BLaER1 (cell line): ENCODE results near the gene KLF4.

Experiments used
- H3K27ac ChIP-seq: shearing (Covaris generic); formaldehyde crosslinking; 2 replicates; pipeline ENCODE4 v1.8.1; 2022
- H3K27me3 ChIP-seq: shearing (Covaris generic); formaldehyde crosslinking; 2 replicates; pipeline ENCODE4 v1.8.1; 2022
- H3K36me3 ChIP-seq: shearing (Covaris generic); formaldehyde crosslinking; 2 replicates; pipeline ENCODE4 v1.8.1; 2022
- H3K4me1 ChIP-seq: shearing (Covaris generic); formaldehyde crosslinking; 2 replicates; pipeline ENCODE4 v1.8.1; 2022
- H3K4me2 ChIP-seq: shearing (Covaris generic); formaldehyde crosslinking; 2 replicates; pipeline ENCODE4 v1.8.1; 2022
- H3K4me3 ChIP-seq: shearing (Covaris generic); formaldehyde crosslinking; 2 replicates; pipeline ENCODE4 v1.8.1; 2022
- H3K9ac ChIP-seq: shearing (Covaris generic); formaldehyde crosslinking; 2 replicates; pipeline ENCODE4 v1.8.1; 2022
- H3K9me3 ChIP-seq: shearing (Covaris generic); formaldehyde crosslinking; 2 replicates; pipeline ENCODE4 v1.8.1; 2022
- H4K20me1 ChIP-seq: shearing (Covaris generic); formaldehyde crosslinking; 2 replicates; pipeline ENCODE4 v1.8.1; 2022
- Cebpa-rat ChIP-seq: shearing (Covaris generic); IDR thresholded peaks from 2 replicates; pipeline ENCODE4 v1.8.1; 2022

Gene KLF4

GRCh38 chr9:107489687-107490605, at the start of gene KLF4:
Gene KLF4, minus strand, starts transcription at chr9:107489769. Its CDS starts 597 bp downstream, at chr9:107489172.
- Histone ChIP-seq H3K9me3 (peaks cover 8% of the 10 kb centered on the region), H3K4me3 (peak within 1 kb of the TSS; percentile 70), H4K20me1 (peaks cover 27% of the 10 kb centered on the region), H3K9ac (peak within 1 kb of the TSS; percentile 61), H3K27ac (no peak within 1 kb of the TSS), H3K4me2 (peak within 1 kb of the TSS; percentile 100), H3K36me3 (no peaks in the 10 kb centered on the region), H3K4me1 (peaks cover 29% of the 10 kb centered on the region), H3K27me3 (peaks cover 72% of the 10 kb centered on the region)
- no peak for TF ChIP-seq Cebpa-rat

- Histone ChIP-seq H3K9me3 (no peaks in the 10 kb centered on the region), H3K4me2 (no peak overlapping the region), H3K4me1 (no peaks in the 10 kb centered on the region), H4K20me1 (no peaks in the 10 kb centered on the region), H3K27me3 (no peaks in the 10 kb centered on the region), H3K4me3 (no peak overlapping the region), H3K9ac (no peak overlapping the region), H3K36me3 (no peaks in the 10 kb centered on the region), H3K27ac (no peak overlapping the region)
- TF ChIP-seq Cebpa-rat: no peak
Observed at GRCh38 chr9:107536462-107536861, 46.9 kb upstream of the KLF4 start.

- Histone ChIP-seq H3K27me3 (no peaks in the 10 kb centered on the region), H3K27ac (no peak overlapping the region), H3K4me2 (no peak overlapping the region), H3K4me3 (no peak overlapping the region), H3K9ac (no peak overlapping the region), H3K4me1 (no peaks in the 10 kb centered on the region), H3K9me3 (no peaks in the 10 kb centered on the region), H3K36me3 (no peaks in the 10 kb centered on the region), H4K20me1 (no peaks in the 10 kb centered on the region)
- no peak for TF ChIP-seq Cebpa-rat
Observed at GRCh38 chr9:107534510-107535078, 45.0 kb upstream of the KLF4 start.

- Histone ChIP-seq H3K9ac (no peak overlapping the region), H3K4me2 (no peak overlapping the region)
- TF ChIP-seq Cebpa-rat: no peak
Observed at GRCh38 chr9:107530679-107531078, 41.1 kb upstream of the KLF4 start.

GRCh38 chr9:107528686-107529085, 39.1 kb upstream of the KLF4 start:
- Histone ChIP-seq H3K36me3 (no peaks in the 10 kb centered on the region), H3K4me1 (no peaks in the 10 kb centered on the region), H4K20me1 (no peaks in the 10 kb centered on the region), H3K27ac (no peak overlapping the region), H3K9me3 (no peaks in the 10 kb centered on the region), H3K4me3 (no peak overlapping the region), H3K27me3 (no peaks in the 10 kb centered on the region), H3K4me2 (no peak overlapping the region), H3K9ac (no peak overlapping the region)
- TF ChIP-seq Cebpa-rat: no peak

More at GRCh38 chr9:107530679-107531078, 41.1 kb upstream of the KLF4 start:
- H4K20me1 ChIP-seq: no peaks in the 10 kb centered on the region
- H3K4me1 ChIP-seq: no peaks in the 10 kb centered on the region
- H3K27me3 ChIP-seq: no peaks in the 10 kb centered on the region
- H3K36me3 ChIP-seq: no peaks in the 10 kb centered on the region
- no peak overlapping the region for H3K27ac ChIP-seq
- no peaks in the 10 kb centered on the region for H3K9me3 ChIP-seq
- H3K4me3 ChIP-seq: no peak overlapping the region

- Histone ChIP-seq H3K9me3 (no peaks in the 10 kb centered on the region), H3K4me3 (no peak overlapping the region), H3K9ac (no peak overlapping the region), H4K20me1 (no peaks in the 10 kb centered on the region), H3K4me2 (no peak overlapping the region), H3K27me3 (no peaks in the 10 kb centered on the region), H3K36me3 (no peaks in the 10 kb centered on the region), H3K27ac (no peak overlapping the region), H3K4me1 (no peaks in the 10 kb centered on the region)
- no peak for TF ChIP-seq Cebpa-rat
Observed at GRCh38 chr9:107523539-107523938, 34.0 kb upstream of the KLF4 start.

GRCh38 chr9:107520186-107520585, 30.6 kb upstream of the KLF4 start:
- Histone ChIP-seq H3K27me3 (no peaks in the 10 kb centered on the region), H3K36me3 (no peaks in the 10 kb centered on the region), H4K20me1 (no peaks in the 10 kb centered on the region), H3K9me3 (no peaks in the 10 kb centered on the region), H3K27ac (no peak overlapping the region), H3K9ac (no peak overlapping the region), H3K4me3 (no peak overlapping the region), H3K4me2 (no peak overlapping the region), H3K4me1 (no peaks in the 10 kb centered on the region)
- no peak for TF ChIP-seq Cebpa-rat

- Histone ChIP-seq H3K9ac (no peak overlapping the region), H3K27ac (no peak overlapping the region)
- TF ChIP-seq Cebpa-rat: no peak
Observed at GRCh38 chr9:107518037-107518807, 28.7 kb upstream of the KLF4 start.

GRCh38 chr9:107513464-107514100, 24.0 kb upstream of the KLF4 start:
- H3K36me3 ChIP-seq: no peaks in the 10 kb centered on the region
- no peak for TF ChIP-seq Cebpa-rat
- H4K20me1 ChIP-seq: no peaks in the 10 kb centered on the region
- H3K9ac ChIP-seq: no peak overlapping the region
- no peaks in the 10 kb centered on the region for H3K27me3 ChIP-seq
- H3K4me3 ChIP-seq: no peak overlapping the region
- no peak overlapping the region for H3K4me2 ChIP-seq
- H3K27ac ChIP-seq: no peak overlapping the region
- no peaks in the 10 kb centered on the region for H3K9me3 ChIP-seq
- H3K4me1 ChIP-seq: no peaks in the 10 kb centered on the region

More at GRCh38 chr9:107518037-107518807, 28.7 kb upstream of the KLF4 start:
- H3K9me3 ChIP-seq: no peaks in the 10 kb centered on the region
- H3K4me1 ChIP-seq: no peaks in the 10 kb centered on the region
- H3K4me2 ChIP-seq: no peak overlapping the region
- no peak overlapping the region for H3K4me3 ChIP-seq
- H3K27me3 ChIP-seq: no peaks in the 10 kb centered on the region
- no peaks in the 10 kb centered on the region for H3K36me3 ChIP-seq
- no peaks in the 10 kb centered on the region for H4K20me1 ChIP-seq
